CD14-positive monocyte (primary cell): Measurements from ENCODE around the gene SERPING1. TPM values are rescaled to one million over a fixed set of nuclear protein-coding genes. Genes with fewer than 3 reads are reported as not detected.

ENCODE experiments used
- DNase-seq, 3 donors: peaks; one replicate each; pipeline ENCODE4 v3.0.0-alpha.2; 2011 to 2022
- H2AFZ ChIP-seq: 2 replicates; pipeline ENCODE4 v1.6.0; 2012; ENCODE audit warnings: mild to moderate bottlenecking, low read depth, low read length, inconsistent platforms; ENCODE audit not compliant: insufficient read depth, poor library complexity, severe bottlenecking
- H3K27ac ChIP-seq, 2 donors: 1 replicate in 1 of 2; 2 replicates in 1 of 2; pipeline ENCODE4 v1.5.1; 2012 to 2013; ENCODE audit warnings: low read length in 2 of 2, control low read depth in 1 of 2, inconsistent platforms in 1 of 2, low read depth in 1 of 2, mild to moderate bottlenecking in 1 of 2
- H3K27me3 ChIP-seq, 2 donors: one replicate each; pipeline versions ENCODE4 v1.6.0 to v1.6.1; 2011 to 2013; ENCODE audit warnings: low read length in 2 of 2; ENCODE audit not compliant: control insufficient read depth in 2 of 2, insufficient read depth in 2 of 2
- H3K36me3 ChIP-seq, 2 donors: replicated peaks in 1 of 2; 1 replicate in 1 of 2; 2 replicates in 1 of 2; pipeline versions ENCODE4 v1.5.1 to v1.6.1; 2012 to 2013; ENCODE audit warnings: low read length in 2 of 2, control low read depth in 1 of 2, inconsistent platforms in 1 of 2, mild to moderate bottlenecking in 1 of 2; ENCODE audit not compliant: insufficient read depth in 2 of 2, control insufficient read depth in 1 of 2
- H3K4me1 ChIP-seq, 2 donors: 1 replicate in 1 of 2; 2 replicates in 1 of 2; pipeline versions ENCODE4 v1.5.1 to v1.6.1; 2012 to 2013; ENCODE audit warnings: low read length in 2 of 2, control low read depth in 1 of 2, inconsistent platforms in 1 of 2, mild to moderate bottlenecking in 1 of 2, moderate library complexity in 1 of 2; ENCODE audit not compliant: insufficient read depth in 2 of 2, control insufficient read depth in 1 of 2
- H3K4me2 ChIP-seq: replicated peaks from 2 replicates; pipeline ENCODE3; 2012; ENCODE audit warnings: low read length, moderate library complexity, mild to moderate bottlenecking; ENCODE audit not compliant: poor library complexity, severe bottlenecking; ENCODE audit errors: extremely low read depth
- H3K4me3 ChIP-seq, 3 experiments: fragments of 200-600 bp in 1 of 3; sonication (generic) in 1 of 3; replicated peaks in 1 of 3; 1 replicate in 2 of 3; 2 replicates in 1 of 3; pipeline ENCODE4 v1.5.1; 2011 to 2013; ENCODE audit warnings: low read length in 3 of 3, mild to moderate bottlenecking in 3 of 3, control low read depth in 2 of 3, low read depth in 2 of 3, inconsistent platforms in 1 of 3, moderate library complexity in 1 of 3
- H3K79me2 ChIP-seq: 2 replicates; pipeline ENCODE4 v1.6.0; 2012; ENCODE audit warnings: mild to moderate bottlenecking, control low read depth, inconsistent platforms, low read length, moderate library complexity; ENCODE audit not compliant: insufficient read depth
- H3K9ac ChIP-seq: 2 replicates; pipeline ENCODE4 v1.6.0; 2017; ENCODE audit warnings: low read length, mild to moderate bottlenecking; ENCODE audit not compliant: insufficient read depth, poor library complexity, severe bottlenecking
- H3K9me3 ChIP-seq, 2 donors: replicated peaks in 1 of 2; 1 replicate in 1 of 2; 2 replicates in 1 of 2; pipeline versions ENCODE4 v1.5.1 to v1.6.1; 2012 to 2013; ENCODE audit warnings: low read length in 2 of 2, control low read depth in 1 of 2; ENCODE audit not compliant: control insufficient read depth in 1 of 2, insufficient read depth in 1 of 2
- H4K20me1 ChIP-seq: 2 replicates; pipeline ENCODE4 v1.6.0; 2012; ENCODE audit warnings: mild to moderate bottlenecking, low read length, control low read depth, moderate library complexity; ENCODE audit not compliant: insufficient read depth
- H3K27ac Mint-ChIP-seq, 7 donors: one replicate each; pipeline ENCODE4 v1.8.0; 2020; ENCODE audit warnings: mild to moderate bottlenecking in 7 of 7, mixed read lengths in 7 of 7, moderate library complexity in 6 of 7, inconsistent platforms in 2 of 7
- H3K27me3 Mint-ChIP-seq, 3 donors: one replicate each; pipeline ENCODE4 v1.8.0; 2021 to 2022; ENCODE audit warnings: low read depth in 3 of 3, mild to moderate bottlenecking in 3 of 3, mixed read lengths in 3 of 3, moderate library complexity in 3 of 3, inconsistent platforms in 1 of 3
- H3K36me3 Mint-ChIP-seq, 2 donors: one replicate each; pipeline ENCODE4 v1.8.0; 2020; ENCODE audit warnings: mixed read lengths in 2 of 2, inconsistent platforms in 1 of 2, mild to moderate bottlenecking in 1 of 2
- H3K4me1 Mint-ChIP-seq: one replicate; pipeline ENCODE4 v1.8.0; 2020; ENCODE audit warnings: mild to moderate bottlenecking, mixed read lengths
- H3K4me3 Mint-ChIP-seq, 2 donors: one replicate each; pipeline ENCODE4 v1.8.0; 2020; ENCODE audit warnings: mild to moderate bottlenecking in 2 of 2, mixed read lengths in 2 of 2, moderate library complexity in 1 of 2
- H3K9me3 Mint-ChIP-seq, 7 donors: one replicate each; pipeline ENCODE4 v1.8.0; 2020 to 2022; ENCODE audit warnings: mixed read lengths in 7 of 7, mild to moderate bottlenecking in 6 of 7, moderate library complexity in 6 of 7, inconsistent platforms in 2 of 7
- CTCF ChIP-seq: fragments of 200-600 bp; IDR thresholded peaks from one replicate; pipeline ENCODE4 v1.8.0; 2022; ENCODE audit warnings: antibody characterized with exemption, mild to moderate bottlenecking
- WGBS: methylation state at CpG from one replicate; pipeline ENCODE4 v1.1.5; 2013; ENCODE audit warnings: missing lambda C conversion rate; ENCODE audit not compliant: insufficient coverage; 5-methylcytosine and 5-hydroxymethylcytosine counted together
- intact Hi-C, 2 donors: fragments of 100-400 bp; cut with micrococcal nuclease; formaldehyde crosslinking; loops; one replicate each; pipeline versions ENCODE4 v1.15.0 to v1.15.1; 2023
- polyA plus RNA-seq, 3 donors: library from polyadenylated mRNA; depleted of rRNA in 1 of 3; unstranded in 2 of 3; stranded (reverse) in 1 of 3; fragments of 300-500 nt in 2 of 3; fragments of >200 nt in 1 of 3; fragmentation: Illumina TruSeq in 2 of 3; gene quantifications; 1 replicate in 2 of 3; 2 replicates in 1 of 3; pipeline ENCODE4 v1.2.3, GENCODE V29; 2012 to 2021

The SERPING1 gene
- polyA plus RNA-seq, 3 donors, result 7.3 to 10.8 (median 8.5) TPM

DNA sequence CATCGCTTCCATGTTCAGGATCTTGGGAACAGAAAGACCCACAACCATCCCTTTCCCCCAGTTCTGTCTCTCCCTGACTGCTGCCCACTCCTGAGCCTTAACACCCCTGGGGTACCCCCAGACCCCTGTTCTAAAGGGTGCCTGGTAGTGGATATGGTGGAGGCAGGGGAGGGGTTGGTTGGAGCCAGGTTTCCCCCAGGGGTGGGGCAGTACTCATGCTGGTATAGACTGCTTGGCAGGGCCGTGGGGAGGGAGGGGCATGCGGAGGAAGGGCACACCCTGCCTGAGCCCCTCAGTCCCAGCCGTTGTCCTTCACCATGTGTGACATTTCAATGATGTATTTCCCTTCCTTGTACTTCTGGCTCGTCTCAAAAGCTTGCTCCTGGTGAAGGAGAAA, 48.2 kb downstream of the SERPING1 start:
- Histone ChIP-seq H3K27me3 (peaks cover 42 to 46% of the 10 kb centered on the region in 2 donors), H3K27ac (no peak overlapping the region), H3K79me2 (no peaks in the 10 kb centered on the region), H2AFZ (no peak overlapping the region), H4K20me1 (no peaks in the 10 kb centered on the region), H3K9me3 (peaks cover 3 to 17% of the 10 kb centered on the region in 2 donors), H3K4me2 (no peak overlapping the region), H3K9ac (no peak overlapping the region), H3K4me1 (peaks cover 43% of the 10 kb centered on the region in 2 donors), H3K36me3 (no peaks in the 10 kb centered on the region), H3K4me3 (no peak overlapping the region)
- Mint-ChIP-seq H3K27ac (no peak overlapping the region), H3K27me3 (peaks cover 58 to 67% (median 64%) of the 10 kb centered on the region in 3 donors), H3K4me3 (peak overlapping the region in 1 of 2 donors; percentile 91), H3K4me1 (peaks cover 62% of the 10 kb centered on the region), H3K36me3 (peaks cover 0 to 23% of the 10 kb centered on the region in 2 donors), H3K9me3 (peaks cover 0 to 20% (median 17%) of the 10 kb centered on the region in 7 donors)
- intact Hi-C loops, result loop anchor here (2.0 to 10.0 kb wide), 4 partner anchors 77 to 291 kb away; partner anchors contain the start of gene UBE2L6 (in 1 of the 2)
- no CpG with 5 or more reads among the region's 5 CpGs for WGBS
- no peak for DNase-seq
- TF ChIP-seq CTCF, result no peak

- TF ChIP-seq CTCF, result no peak
- peaks cover 62% of the 10 kb centered on the region for H3K4me1 Mint-ChIP-seq
- Histone ChIP-seq H3K27me3 (peaks cover 42 to 46% of the 10 kb centered on the region in 2 donors), H3K27ac (no peak overlapping the region), H4K20me1 (no peaks in the 10 kb centered on the region), H3K4me3 (no peak overlapping the region), H3K4me2 (no peak overlapping the region), H2AFZ (peak overlapping the region; percentile 1), H3K79me2 (no peaks in the 10 kb centered on the region), H3K9ac (no peak overlapping the region), H3K4me1 (peaks cover 43% of the 10 kb centered on the region in 2 donors), H3K36me3 (no peaks in the 10 kb centered on the region), H3K9me3 (peaks cover 3 to 17% of the 10 kb centered on the region in 2 donors)
- H3K27me3 Mint-ChIP-seq, result peaks cover 58 to 69% (median 61%) of the 10 kb centered on the region in 3 donors
- intact Hi-C loops, result loop anchor here (2.0 to 10.0 kb wide), 3 partner anchors 79 to 291 kb away; partner anchors contain the start of gene UBE2L6 (in 1 of the 2)
- 11% methylated on average over 8 of the region's 10 CpGs for whole genome bisulfite sequencing
- H3K4me3 Mint-ChIP-seq, result peak overlapping the region; percentile 56 to 91
- DNase-seq, result peak; percentile 64 to 89 (median 67)
- H3K9me3 Mint-ChIP-seq, result peaks cover 0 to 20% (median 17%) of the 10 kb centered on the region in 7 donors
- peak overlapping the region in 5 of 7 donors; percentile 5 to 46 (median 40) for H3K27ac Mint-ChIP-seq
- H3K36me3 Mint-ChIP-seq, result peaks cover 0 to 23% of the 10 kb centered on the region in 2 donors
Observed at GRCh38 chr11:57646194-57646798, 48.8 kb downstream of the SERPING1 start.
